Measurements from ENCODE around the gene NCAM2.

NCAM2 gene

DNA sequence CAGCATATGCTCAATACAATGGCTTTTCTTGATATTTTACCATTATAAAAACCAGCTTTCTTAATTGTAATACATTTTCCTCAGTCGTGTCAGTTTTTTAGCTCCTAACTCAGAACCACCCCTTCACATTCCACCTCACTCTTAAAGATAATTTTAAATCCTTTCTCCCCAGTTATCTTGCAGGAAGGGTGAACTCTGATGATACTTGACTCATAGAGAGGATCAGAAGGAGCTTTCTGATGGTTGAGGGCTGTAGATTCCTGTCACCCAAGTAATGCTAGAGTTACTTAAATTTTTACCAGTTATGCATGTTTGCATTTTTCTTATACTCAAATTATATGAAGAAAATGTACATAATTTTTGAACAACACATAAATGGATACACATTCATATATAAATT, 233.7 kb downstream of the NCAM2 start:
- DNase-seq = no peak

DNA sequence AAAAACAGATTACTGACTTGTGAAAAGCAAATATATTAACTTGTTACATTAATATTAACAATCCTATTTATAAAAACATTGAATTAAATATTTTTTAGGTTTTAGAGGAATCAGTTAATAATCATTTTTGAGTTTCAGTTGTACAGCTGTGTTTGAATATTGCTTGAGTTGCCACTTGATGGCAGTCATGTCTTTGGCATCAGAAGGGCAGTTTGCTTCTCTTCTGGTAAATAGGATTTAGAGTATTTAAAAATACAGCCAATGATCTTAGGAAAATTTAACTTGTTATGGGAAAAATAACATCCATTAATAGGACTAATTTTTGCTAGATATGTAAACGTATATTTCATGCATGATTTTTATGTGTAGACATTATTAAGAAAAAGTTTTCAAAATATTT, 234.1 kb downstream of the NCAM2 start:
- DNase-seq = no peak

DNA sequence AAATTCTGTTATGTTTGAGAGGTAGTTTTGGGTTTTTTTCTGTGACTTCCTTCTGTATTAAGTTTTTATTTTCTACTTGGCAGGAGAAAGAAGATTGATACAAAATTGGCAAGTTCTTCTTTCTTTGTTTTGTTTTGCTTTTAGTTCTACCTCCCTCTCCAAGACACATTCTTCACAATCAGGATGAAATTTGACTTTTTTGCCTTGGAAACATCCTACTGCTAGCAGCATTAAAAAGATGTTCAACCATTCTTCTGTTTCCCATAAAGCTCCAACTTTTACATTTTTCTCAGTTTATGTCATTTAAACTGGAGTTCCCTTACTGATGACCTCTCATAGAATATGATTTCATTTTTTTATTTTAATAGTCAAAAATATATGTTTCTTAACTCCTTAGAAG, 234.8 kb downstream of the NCAM2 start:
- DNase-seq = no peak

DNA sequence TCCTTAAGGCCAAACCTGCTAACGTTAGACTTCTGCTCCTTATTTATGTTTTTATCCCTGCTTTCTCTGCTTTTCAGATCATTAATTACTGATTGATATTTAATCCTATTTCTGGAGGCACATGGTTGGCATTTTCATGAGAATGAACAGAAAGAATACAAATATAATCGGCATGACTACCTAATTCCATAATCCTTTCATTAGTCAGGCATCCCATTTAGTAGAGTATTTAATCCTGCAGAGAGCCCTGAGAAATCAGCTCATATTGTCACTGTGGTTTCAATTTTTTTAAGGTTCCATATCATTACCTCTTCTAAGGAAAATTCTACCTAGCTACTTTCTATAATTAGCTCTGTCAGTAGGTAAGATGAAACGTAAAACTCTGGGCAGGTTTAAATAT, 238.8 kb downstream of the NCAM2 start:
- DNase-seq = no peak

DNA sequence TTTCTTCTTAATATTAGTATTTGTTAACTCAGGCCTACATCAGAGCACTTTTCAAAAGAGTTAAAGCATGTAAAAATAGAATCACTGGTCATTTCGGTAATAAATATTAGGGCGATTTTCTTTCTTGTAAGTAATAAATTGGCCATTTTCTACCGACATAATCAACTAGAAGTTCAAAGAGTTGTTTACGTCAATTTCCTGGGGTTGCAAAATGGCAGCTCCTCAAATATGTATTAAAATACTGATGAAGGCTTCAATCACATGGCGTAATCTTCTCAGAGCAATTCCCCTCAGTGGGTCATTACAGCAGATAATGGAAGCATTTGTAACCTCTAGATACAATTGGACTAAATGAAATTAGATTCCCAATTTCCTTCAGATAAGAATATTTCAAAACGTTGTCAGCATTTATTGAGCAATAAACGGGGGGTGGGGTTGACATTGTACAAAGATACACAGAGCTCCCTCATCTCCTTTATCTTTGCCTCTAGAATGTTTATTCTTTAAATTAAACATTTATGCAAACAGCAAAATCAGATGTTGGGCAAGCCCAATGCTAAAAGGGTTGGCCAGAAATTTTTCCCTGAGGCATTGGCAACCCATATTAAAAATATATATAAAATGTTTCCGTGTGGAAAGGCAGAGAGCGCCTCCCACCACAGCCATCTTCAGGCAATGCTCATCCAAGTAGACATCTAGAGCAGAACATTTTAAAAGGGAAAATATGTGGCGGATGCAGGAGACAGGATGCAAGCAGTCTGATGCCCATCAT, 240.6 kb downstream of the NCAM2 start:
- no peak for DNase-seq

DNA sequence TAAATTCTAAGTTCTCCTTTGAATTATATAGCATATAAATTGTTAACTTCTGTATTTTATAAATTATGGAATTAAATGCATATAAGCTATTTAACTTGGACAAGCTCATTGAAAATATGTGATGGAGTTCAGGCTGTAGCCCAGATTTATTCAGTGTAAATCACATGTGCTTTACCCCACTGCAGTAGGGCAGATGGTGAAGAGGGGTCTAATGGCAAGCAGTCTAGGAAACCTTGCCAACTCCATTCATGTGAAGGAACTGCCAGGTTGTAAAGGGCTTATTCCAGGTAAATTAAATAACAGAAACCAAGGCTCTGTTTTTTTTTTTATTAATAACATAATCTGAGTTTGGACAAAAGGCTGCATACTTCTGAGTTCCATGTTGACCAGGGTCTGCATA, 243.2 kb downstream of the NCAM2 start:
- DNase-seq = no peak

DNA sequence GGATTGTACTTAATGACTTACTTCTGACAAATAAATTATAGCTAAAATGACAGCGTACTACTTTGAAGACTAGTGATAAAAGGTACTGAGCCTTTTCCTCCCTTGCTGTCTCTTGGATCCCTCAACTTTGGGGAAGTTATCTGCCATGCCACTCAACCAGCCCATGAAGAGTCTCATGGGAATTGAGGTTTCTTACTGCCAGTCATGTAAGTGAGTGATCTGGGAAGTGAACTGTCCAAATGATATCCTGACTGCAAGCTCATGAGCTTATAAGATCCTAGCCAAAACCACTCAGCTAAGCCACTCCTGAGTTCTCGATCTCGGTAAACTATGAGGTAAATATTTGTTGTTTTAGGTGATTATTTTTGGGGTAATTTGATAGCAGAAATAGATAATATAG, 247.8 kb downstream of the NCAM2 start:
- no peak for DNase-seq

DNA sequence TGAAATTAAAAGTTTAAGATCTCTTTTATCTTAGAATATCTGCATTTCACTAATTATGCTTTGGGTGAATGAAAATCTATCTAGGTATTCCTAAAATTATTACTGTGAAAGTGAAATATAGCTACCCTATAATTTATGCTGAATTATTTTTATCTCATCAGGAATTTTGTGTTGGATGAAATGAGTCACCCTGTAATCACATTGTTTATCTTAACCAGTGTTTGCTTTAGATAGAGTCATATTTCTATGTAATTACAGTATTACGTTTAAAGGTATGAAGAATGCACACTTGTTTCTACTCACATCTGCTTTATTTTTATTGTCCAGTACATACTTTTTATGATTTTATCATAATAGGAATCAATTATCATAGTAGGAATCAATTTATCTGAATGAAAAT, 249.2 kb downstream of the NCAM2 start:
- no peak for DNase-seq

DNA sequence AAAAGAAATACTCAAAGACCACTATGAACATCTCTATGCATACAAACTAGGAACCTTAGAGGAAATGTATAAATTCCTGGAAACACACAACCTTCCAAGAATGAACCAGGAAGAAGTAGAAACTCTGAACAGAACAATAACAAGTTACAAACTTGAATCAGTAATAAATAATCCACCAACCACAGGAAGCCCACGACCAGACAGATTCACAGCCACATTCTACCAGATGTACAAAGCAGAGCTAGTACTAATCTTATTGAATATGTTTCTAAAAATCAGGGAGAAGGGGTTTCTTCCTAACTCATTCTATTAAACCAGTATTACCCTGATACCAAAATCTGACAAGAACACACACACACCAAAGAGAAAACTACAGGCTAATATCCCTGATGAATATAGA, 263.8 kb downstream of the NCAM2 start:
- no peak for DNase-seq

DNA sequence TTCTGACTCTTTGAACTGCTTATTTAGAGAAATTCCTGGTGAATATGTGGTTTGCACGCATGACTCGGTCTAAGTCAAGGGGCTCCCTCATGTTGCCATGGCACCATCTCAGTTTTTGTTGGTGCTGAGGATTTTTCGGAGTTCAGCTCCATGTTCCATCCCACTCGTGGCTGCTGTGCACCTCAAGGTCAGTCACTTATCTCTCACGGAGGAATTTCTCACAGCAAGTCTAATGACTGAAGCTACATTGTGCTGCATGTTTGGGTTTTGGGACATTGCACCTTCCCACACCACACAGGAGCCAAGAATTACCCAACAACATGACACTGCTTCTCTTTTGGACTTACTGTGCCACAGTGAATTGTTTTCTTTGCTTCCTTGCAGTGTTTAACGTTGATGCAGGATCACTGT, 269.9 kb downstream of the NCAM2 start:
- DNase-seq = no peak

DNA sequence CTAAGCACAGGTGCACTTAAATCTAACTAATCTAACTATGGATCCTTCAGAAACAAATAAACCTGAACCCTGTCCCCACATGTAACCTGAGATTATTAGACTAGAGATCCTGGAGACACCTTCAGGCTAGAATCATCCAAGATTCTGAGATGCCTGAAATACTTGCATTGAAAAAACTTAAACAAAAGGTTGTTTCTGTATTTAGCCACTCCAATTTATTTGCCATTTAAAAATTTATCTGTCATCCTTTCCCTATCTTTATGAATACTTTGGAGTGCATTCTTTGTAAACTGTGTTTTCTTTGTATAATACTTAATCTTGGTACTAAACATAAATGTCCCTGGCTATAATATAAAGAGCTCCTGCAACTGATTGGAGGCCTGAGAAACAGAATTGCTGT, 270.7 kb downstream of the NCAM2 start:
- no peak for DNase-seq

DNA sequence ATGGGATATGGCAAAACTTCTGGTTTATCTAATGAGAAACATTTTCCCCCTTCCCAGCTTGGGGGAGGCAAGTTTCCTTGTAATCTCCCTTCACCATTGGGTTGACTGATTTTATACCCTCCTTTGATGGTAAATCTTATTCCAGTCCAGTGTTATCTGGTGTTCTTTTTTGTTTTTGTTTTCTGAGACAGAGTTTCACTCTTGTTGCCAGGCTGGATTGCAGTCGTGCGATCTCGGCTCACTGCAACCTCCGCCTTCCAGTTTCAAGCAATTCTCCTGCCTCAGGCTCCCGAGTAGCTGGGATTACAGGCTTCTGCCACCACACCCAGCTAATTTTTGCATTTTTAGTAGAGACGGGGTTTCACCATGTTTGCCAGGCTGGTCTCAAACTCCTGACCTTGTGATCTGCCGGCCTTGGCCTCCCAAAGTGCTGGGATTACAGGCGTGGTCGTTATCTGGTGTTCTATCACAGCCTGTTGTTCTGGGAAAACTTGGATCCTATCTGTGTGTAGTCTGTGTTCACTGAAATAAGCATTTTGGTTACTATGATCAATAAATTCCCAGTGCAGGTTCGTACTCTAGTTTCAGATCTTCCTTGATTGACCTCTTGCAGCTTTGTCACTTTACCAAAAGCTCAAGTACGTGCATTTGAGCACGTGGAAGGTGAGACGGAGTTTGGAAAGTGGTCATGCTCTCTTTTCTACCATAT, 281.1 kb downstream of the NCAM2 start:
- no peak for DNase-seq

DNA sequence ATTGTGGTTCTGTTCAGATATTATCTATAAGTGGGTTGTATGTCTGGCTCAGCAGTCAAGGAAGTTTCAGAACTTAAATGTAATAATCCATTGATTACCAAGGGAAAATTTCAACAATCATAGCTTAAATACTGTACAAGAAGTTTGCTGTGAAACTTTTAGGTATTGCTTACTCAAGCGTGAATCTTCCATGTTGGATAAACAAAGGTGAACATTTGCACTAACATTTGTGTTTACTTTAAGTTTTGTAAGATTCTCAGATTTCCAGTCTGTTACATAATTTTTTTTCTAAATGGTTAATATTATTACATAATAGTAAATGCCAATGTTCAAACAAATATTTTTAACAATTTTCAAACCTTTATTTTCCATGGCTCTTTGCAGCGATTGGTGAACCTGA, 285.6 kb downstream of the NCAM2 start:
- DNase-seq = no peak

DNA sequence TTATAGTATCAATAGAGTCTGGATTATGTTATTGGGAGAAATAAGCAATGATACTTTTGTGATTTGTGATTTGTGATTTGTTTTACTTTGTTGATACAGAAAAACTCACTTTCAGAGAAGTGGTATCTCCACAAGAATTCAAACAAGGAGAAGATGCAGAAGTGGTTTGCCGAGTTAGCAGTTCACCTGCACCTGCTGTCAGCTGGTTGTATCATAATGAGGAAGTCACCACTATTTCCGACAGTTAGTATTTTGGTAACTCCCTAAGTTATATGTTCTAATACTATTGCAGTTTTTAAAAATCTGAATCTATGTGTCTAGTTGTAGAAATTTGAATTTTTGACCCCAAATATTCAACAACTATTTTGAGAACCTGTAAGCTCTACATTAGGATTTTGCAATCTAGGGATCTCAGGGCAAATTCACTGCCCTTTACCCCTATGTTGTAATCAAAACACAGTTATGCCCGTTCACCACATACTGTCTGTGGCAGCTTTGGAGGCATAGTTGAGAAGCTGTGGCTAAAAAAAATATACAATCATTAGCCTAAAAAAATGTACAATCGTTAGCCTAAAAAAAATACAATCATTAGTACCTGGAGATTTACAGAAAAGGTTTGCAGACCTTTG, 288.1 kb downstream of the NCAM2 start:
- DNase-seq = no peak

DNA sequence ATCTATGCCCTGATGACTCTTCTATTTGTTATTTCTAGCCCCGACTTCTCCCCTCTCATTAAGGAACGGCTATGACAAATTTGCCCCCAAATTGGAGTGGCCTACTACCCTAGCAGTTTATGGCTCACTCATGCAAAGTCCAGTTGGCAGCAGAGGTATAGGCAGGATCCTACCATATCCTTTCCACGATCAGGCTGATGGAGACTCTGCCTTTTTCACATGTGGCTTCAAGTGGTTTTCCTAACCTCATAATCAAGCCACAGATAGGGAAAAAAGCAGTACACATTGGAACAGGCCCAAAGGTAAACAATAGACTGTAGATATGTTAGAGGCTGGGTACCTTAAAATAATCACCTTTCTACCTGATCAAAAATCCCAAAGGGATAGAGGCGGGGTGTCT, 292.5 kb downstream of the NCAM2 start:
- no peak for DNase-seq

DNA sequence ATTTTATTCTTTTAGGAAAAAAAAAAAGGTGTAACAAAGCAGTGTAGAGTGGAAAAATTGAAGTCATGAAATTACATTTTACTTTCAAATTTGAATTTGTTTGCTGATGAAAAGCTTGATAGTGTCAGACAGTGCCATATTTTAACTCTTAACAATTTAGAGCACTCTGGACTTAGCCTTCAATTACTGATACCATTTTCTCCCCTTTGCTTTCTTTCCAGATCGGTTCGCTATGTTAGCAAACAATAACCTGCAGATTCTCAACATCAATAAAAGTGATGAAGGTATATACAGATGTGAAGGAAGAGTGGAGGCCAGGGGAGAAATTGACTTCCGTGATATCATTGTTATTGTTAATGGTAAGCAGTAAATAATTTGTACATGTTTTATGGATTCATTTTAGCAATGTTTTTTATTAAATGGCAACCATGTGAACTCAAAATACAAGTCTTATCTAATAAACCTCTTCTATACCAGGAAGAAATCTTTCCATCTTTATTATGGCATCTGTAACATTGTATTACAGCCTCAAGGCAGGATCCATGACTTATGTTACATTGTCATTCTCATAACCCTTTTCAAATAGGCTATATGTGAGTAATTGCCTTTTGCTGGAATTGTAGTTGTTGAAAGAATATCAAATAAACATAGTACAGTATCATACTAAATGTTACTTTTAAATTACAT, 293.8 kb downstream of the NCAM2 start:
- no peak for DNase-seq

DNA sequence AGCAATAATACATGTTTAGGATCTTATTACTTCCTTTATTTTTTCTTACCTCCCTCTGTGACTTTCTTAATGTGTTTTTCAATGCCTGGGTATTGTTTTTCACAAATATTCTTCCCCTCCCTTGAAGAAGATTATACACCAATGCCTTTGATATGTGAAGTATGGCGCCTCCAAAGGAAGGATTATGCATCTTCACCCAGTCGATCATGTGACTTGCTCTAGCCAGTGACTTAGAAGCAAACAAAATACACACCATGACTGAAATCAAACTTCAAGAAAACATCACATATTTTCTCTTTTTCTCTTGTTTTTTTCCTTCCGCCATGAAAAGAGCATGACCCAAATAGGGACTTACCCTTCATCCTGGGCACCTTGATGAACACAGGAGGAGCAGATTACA, 297.1 kb downstream of the NCAM2 start:
- no peak for DNase-seq

DNA sequence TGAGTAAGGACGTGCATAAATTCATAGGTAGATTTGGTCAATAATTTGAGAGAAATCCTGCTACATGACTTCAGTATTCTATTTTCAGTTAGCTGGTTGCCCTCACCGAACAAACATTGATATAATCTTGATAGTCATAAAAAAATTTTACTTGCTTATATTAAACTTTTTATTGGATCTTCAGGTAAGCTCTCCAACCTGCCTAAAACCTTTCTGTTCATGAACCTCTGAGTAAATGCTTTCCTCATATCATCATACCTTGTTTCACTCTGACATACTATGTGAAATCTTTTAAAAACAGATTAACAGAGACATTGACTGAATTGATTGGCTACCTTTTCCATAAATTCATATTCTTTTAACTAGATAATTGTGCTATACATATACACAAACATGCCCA, 299.0 kb downstream of the NCAM2 start:
- DNase-seq = no peak

DNA sequence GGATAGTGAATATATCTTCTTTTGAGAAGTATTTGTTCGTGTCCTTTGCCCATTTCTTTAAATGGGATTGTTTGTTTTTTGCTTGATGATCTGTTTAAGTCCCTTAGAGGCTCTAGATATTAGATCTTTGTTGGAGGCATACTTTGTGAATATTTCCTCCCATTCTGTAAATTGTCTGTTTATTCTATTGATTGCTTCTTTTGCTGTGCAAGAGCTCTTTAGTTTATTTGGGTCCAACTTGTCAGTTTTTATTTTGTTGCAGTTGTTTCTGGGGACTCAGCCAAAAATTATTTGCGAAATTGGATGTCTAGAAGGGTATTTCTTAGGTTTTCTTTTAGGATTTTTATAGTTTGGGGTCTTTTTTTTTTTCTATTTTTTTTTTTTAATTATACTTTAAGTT, 302.8 kb downstream of the NCAM2 start:
- no peak for DNase-seq

DNA sequence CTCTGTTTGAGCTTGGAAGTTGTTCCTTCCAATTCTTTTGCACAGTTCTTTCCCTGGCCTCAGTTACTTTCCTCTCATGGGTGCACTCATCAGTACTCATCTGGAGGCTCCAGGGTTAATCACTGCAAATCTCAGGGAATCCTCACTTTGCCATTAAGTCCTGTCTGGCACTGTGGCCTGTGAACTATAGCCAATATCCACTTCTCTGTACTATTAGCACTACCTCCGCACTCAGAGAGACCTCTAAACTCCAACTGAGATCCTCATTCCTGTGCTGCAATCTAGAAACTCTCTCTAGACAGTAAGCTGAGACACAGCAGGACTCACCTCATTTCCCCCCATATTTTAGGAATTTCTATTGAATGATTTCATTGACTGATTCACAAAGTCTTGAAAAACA, 311.3 kb downstream of the NCAM2 start:
- DNase-seq = no peak

DNA sequence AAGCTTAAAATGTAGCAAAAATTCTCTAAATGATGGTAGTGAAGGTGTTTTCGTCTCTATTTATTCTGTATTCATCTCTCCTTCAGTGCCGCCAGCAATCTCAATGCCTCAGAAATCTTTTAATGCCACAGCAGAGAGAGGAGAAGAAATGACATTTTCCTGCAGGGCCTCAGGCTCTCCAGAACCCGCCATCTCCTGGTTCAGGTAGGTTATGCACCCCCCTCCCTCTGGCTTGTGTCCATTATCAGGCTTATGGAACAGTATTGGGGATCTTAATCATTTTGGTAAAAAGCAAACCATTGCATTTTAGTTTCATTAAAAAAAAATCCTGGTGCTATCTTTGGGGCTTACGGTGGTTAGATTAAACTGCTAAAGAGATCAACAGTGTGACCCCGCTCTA, 326.1 kb downstream of the NCAM2 start:
- DNase-seq = no peak

DNA sequence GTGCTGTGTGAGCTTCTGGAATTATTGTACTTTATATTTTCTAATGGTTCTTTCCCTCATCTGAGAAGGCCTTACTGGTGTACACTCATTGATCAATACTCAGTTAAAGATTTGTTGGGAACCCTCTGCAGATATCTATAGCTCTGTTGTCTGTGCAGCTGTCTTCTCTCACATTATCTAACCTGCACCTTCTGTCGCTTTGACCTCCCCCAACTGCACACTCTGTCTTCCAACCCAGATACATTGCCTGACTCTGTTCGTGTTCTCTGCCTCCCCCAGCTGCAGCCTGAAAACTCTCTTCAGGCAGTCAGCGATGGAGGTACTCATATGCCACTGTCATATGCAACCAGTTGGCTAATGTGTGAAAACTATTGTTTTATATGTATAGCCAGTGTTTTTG, 334.3 kb downstream of the NCAM2 start:
- no peak for DNase-seq

DNA sequence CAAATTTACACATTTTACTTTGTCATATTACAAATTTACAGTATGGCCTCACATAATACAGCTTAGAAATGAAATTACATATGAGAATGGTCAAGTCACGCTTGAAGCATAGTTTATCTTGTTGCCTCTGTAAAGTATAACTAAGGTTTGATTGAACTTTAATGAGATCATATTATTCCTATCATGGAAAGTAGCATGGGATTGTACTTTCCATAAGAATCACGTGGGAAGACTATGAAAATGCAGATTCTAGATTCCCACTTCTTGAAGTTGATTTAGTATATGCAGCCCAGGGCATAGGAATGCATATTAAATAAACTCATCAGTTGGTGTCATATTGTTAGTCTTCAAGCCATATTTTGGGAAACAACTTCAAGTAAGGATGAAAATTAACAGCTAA, 342.8 kb downstream of the NCAM2 start:
- no peak for DNase-seq

DNA sequence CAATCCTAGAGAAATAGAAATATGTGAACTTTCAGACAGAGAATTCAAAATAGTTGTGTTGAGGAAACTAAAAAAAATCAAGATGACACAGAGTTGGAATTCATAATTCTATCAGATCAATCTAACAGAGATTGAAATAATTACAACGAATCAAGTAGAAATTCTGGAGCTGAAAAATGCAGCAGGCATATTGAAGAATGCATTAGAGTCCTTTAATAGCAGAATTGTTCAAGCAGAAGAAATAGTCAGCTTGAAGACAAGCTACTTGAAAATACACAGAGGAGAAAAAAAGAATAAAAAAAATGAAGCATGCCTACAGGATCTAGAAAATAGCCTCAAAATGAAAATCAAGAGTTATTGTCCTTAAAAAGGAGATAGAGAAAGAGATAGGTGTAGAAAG, 347.1 kb downstream of the NCAM2 start:
- no peak for DNase-seq
